Epithelial cell of esophagus (primary cell): Measurements from ENCODE around the gene GLIS2.

Experiments used
- DNase-seq: peaks from one replicate; pipeline ENCODE4 v3.0.0; 2010; ENCODE audit warnings: low read depth
- H3K4me3 ChIP-seq: 2 replicates; pipeline ENCODE4 v1.5.1; 2011; ENCODE audit warnings: mild to moderate bottlenecking, low read length, control low read depth
- CTCF ChIP-seq: IDR thresholded peaks from 2 replicates; pipeline ENCODE4 v1.5.1; 2011; ENCODE audit warnings: low read depth, mild to moderate bottlenecking, low read length, control low read depth, inconsistent platforms; ENCODE audit not compliant: insufficient read depth; ENCODE audit errors: missing control alignments

Gene GLIS2

GRCh38 chr16:4316108-4316863 is 419 bp downstream of the GLIS2 start:
- TF ChIP-seq CTCF: no peak
- H3K4me3 ChIP-seq: peak overlapping the region; percentile 50
- DNase-seq: no peak

GRCh38 chr16:4316864-4317531 is 1.1 kb downstream of the GLIS2 start:
- peak overlapping the region; percentile 50 for H3K4me3 ChIP-seq
- no peak for TF ChIP-seq CTCF

GRCh38 chr16:4317532-4318450 is 1.9 kb downstream of the GLIS2 start:
- H3K4me3 ChIP-seq: no peak overlapping the region
- no peak for DNase-seq
- no peak for TF ChIP-seq CTCF

More at GRCh38 chr16:4316864-4317531, 1.1 kb downstream of the GLIS2 start:
- DNase-seq: no peak

- TF ChIP-seq CTCF: no peak
- H3K4me3 ChIP-seq: no peak overlapping the region
Measured at GRCh38 chr16:4318451-4318910, 2.6 kb downstream of the GLIS2 start.

GRCh38 chr16:4318967-4319366 is 3.1 kb downstream of the GLIS2 start:
- DNase-seq: no peak
- no peak for TF ChIP-seq CTCF
- no peak overlapping the region for H3K4me3 ChIP-seq

More at GRCh38 chr16:4318451-4318910, 2.6 kb downstream of the GLIS2 start:
- no peak for DNase-seq

GRCh38 chr16:4319454-4320421 is 3.9 kb downstream of the GLIS2 start:
- H3K4me3 ChIP-seq: no peak overlapping the region
- peak; percentile 49 for DNase-seq
- TF ChIP-seq CTCF: no peak
